Activated T-helper 9 cell treated with anti-CD3 and anti-CD28 coated beads, Interleukin-2, amount 50 U/mL, for 16 hours (primary cell): ENCODE results near the gene PUS1.
"Not testable (repeated sequence)": the region's sequence is repeated elsewhere in the genome, so short reads cannot be mapped to it uniquely, and the experiment has no call there.

Experiments used
- DNase-seq: peaks from one replicate; pipeline ENCODE4 v3.0.0-alpha.2; 2020; ENCODE audit warnings: low read depth

Gene PUS1

GRCh38 chr12:131928711-131929580 lies at the start of gene PUS1:
PUS1 (plus strand) TSS chr12:131929276; CDS start chr12:131929723, 447 bp downstream.
- DNase-seq, result peak; percentile 90

GRCh38 chr12:131882804-131883520 lies 46.1 kb upstream of the PUS1 start:
- no peak for DNase-seq

GRCh38 chr12:131883521-131883900 lies 45.6 kb upstream of the PUS1 start:
- DNase-seq, result no peak

- not testable (repeated sequence) for DNase-seq
These were observed 44.0 kb upstream of the PUS1 start for GRCh38 chr12:131885076-131885475.

GRCh38 chr12:131885543-131886057 lies 43.5 kb upstream of the PUS1 start:
- no peak for DNase-seq

- not testable (repeated sequence) for DNase-seq
These were observed 37.4 kb upstream of the PUS1 start for GRCh38 chr12:131891722-131892121.

GRCh38 chr12:131892711-131893604 lies 36.1 kb upstream of the PUS1 start:
- no peak for DNase-seq

GRCh38 chr12:131893605-131894312 lies 35.3 kb upstream of the PUS1 start:
- no peak for DNase-seq

- DNase-seq, result peak; percentile 92
These were observed 34.7 kb upstream of the PUS1 start, which contains the start of gene ULK1 for GRCh38 chr12:131894313-131894860. ULK1 (plus strand) TSS chr12:131894622; CDS start chr12:131895002, 380 bp downstream.

GRCh38 chr12:131894981-131895639 lies 34.0 kb upstream of the PUS1 start:
- no peak for DNase-seq

- no peak for DNase-seq
These were observed 33.4 kb upstream of the PUS1 start for GRCh38 chr12:131895640-131896079.

- peak; percentile 58 for DNase-seq
These were observed 32.8 kb upstream of the PUS1 start for GRCh38 chr12:131896080-131896810.

GRCh38 chr12:131896811-131897270 lies 32.2 kb upstream of the PUS1 start:
- no peak for DNase-seq

- no peak for DNase-seq
These were observed 31.8 kb upstream of the PUS1 start for GRCh38 chr12:131897276-131897675.

GRCh38 chr12:131897875-131898274 lies 31.2 kb upstream of the PUS1 start:
- DNase-seq, result no peak

- DNase-seq, result no peak
These were observed 28.7 kb upstream of the PUS1 start for GRCh38 chr12:131900397-131900796.

GRCh38 chr12:131901431-131902331 lies 27.4 kb upstream of the PUS1 start:
- DNase-seq, result no peak
